Hematopoietic multipotent progenitor cell treated with erythropoietin and hydrocortisone succinate and interleukin-3 and kit ligand, for 17 days (in vitro differentiated cells): ENCODE results near the gene GABRQ.
"Not testable (repeated sequence)": the region's sequence is repeated elsewhere in the genome, so short reads cannot be mapped to it uniquely, and the experiment has no call there.

Experiments used
- DNase-seq: peaks from one replicate; pipeline ENCODE4 v3.0.0-alpha.2; 2015; ENCODE audit warnings: low spot score

The GABRQ gene

DNA sequence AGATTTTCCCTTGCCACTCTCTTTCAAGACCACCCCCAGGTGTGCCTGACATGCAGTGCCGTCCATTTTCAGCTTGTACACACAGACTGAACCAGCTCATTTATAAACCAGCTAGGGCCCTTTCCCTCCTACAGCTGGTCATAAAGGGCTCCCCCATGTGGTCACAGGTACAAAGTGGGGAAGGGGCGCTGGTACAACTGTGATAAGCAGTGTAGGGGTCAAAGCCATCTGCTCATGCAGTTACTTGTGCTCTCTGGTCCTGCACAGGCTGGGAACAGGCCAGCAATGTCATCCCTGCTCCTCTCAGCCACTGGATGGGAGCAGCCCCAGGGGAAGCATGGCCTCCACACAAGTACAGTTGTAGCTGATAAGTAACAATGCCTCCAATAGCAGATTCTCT, 20.6 kb downstream of the GABRQ start:
- DNase-seq = no peak

- no peak for DNase-seq
Observed at GRCh38 chrX:152663086-152663485, 25.4 kb downstream of the GABRQ start.

- no peak for DNase-seq
Observed at GRCh38 chrX:152674135-152674534, 36.4 kb downstream of the GABRQ start.

- not testable (repeated sequence) for DNase-seq
Observed at GRCh38 chrX:152674652-152675051, 37.0 kb downstream of the GABRQ start.

GRCh38 chrX:152681012-152681411, 43.3 kb downstream of the GABRQ start:
- not testable (repeated sequence) for DNase-seq

- DNase-seq = not testable (repeated sequence)
Observed at GRCh38 chrX:152697952-152698931, 60.5 kb downstream of the GABRQ start, which contains the start of gene MAGEA3. TSS of gene MAGEA3 (plus strand) at chrX:152698794. CDS start at chrX:152700833, 2,039 bp downstream.

DNA sequence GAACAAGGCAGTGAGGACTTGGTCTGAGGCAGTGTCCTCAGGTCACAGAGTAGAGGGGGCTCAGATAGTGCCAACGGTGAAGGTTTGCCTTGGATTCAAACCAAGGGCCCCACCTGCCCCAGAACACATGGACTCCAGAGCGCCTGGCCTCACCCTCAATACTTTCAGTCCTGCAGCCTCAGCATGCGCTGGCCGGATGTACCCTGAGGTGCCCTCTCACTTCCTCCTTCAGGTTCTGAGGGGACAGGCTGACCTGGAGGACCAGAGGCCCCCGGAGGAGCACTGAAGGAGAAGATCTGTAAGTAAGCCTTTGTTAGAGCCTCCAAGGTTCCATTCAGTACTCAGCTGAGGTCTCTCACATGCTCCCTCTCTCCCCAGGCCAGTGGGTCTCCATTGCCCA, 62.7 kb downstream of the GABRQ start:
- DNase-seq = not testable (repeated sequence)

- not testable (repeated sequence) for DNase-seq
Observed at GRCh38 chrX:152706500-152706899, 68.8 kb downstream of the GABRQ start.
